Stimulated activated CD4-positive, alpha-beta T cell treated with anti-CD3 and anti-CD28 coated beads, Interleukin-4, amount 100 ng/mL, for 48 hours (primary cell): ENCODE results near the gene CUX1.
"Not testable (repeated sequence)": the region's sequence is repeated elsewhere in the genome, so short reads cannot be mapped to it uniquely, and the experiment has no call there.

Source experiments
- DNase-seq, 2 donors: peaks; one replicate each; pipeline ENCODE4 v3.0.0-alpha.2; 2020; ENCODE audit warnings: low read depth in 2 of 2

The CUX1 gene

DNA sequence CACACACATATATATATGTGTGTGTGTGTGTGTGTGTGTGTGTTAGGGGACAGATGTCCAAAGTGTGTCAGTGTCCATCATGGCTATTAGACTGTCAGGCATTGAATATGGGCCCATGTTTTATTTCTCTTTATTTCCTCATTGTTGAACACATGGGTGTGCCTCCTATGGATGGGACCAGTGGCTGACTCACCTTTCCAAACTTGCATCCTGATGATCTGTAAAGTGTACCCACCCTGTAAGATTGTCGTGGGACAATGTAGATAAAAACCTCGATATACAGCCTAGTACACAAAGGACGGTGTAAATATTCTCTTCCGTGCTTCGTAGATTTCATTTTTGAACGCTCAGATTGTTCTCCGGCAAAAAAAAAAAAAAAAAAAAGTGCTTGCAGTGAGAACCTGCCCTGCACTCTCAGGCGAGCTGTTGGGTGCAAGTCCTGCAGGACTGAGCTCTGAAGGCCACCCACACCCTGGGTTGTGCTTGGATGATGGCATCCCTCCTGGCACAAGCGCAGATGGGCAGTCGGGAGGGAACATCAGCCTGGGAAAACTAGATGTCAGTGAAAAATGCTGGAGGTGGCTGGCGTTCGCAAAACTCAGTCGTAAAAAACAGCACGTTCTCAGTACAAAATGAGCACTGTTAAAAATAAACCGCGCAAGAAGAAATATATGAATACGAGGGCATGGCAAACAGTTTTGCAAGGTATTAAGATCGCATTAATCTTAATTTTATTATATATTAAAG lies 166.9 kb downstream of the CUX1 start:
- DNase-seq, result no peak

DNA sequence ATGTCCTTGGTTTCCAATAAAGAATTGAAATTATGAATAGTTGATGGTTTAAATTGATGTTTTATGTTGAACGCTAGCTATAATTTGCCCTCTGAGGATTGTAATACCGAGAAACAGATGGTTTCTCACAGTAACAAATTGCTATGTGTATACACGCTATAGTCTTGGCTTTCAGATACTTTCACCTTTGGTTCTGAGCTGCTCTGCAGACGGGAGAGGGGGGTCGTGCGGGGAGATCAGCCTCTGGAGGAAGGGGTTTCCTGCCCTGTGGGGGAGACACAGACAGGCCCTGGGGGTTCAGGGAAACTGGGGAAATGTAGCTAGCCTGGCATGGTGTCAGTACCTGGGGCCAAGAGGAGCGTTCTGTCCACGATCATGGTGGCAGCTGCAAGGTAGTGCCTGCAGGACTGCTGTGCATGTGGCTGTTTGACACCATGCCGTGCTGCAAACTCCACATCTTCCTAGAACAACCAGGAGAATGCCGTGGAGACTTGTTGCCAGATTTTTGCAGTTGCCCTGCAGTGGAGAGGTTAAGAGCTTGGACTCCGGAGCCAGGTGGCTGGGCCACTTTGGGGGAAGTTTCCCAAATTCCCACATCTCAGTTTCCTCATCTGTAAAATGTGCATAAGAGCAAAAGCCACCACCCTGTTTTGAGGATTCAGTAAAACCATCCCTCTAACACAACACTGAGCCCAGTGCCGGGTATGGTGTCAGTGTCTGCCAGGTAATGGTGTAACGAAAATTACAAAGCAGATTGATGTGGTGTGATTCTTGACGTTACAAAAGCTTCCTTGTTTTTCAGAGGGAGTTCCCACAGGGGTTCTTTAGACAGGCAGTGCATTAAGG lies 167.9 kb downstream of the CUX1 start:
- DNase-seq, result no peak

DNA sequence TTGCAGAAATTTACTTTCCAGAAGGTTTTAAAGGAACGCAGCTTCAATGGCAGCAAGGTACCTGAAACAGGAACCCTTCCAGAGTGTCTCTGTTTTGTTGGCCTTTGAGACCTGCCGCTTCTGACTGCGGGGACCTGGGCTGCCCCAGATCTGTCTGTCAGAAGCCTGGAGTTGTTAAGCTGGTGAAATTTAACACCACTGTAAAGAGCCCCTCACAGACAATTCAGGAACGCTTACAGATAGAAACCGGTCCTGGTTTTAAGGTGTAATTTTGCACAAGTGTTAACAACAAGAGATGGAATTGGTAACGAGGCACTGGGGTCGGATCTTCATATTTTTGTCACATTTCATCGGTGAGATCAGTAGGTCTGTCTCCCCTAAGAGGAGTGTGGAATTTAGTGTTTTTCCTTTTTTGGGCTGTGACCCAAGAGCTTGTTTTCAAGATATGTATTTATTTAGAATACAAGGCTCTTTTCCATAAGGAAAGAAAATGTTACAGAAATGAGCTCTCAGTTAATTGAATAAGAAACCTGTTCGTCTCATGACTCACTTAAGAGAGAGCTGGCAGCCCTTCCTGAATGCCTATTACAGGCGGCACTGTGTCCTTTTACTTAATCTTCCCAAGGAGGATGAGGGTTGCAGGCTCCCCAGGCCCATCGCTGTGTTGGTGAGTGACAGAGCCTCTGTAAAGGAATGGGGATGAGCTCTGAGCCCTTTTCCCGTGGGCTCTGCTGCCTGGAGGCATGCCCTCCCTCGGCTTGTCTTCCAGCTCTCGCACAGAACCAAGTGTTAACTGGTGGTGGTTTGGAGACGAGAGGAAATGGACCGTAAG lies 168.7 kb downstream of the CUX1 start:
- no peak for DNase-seq

DNA sequence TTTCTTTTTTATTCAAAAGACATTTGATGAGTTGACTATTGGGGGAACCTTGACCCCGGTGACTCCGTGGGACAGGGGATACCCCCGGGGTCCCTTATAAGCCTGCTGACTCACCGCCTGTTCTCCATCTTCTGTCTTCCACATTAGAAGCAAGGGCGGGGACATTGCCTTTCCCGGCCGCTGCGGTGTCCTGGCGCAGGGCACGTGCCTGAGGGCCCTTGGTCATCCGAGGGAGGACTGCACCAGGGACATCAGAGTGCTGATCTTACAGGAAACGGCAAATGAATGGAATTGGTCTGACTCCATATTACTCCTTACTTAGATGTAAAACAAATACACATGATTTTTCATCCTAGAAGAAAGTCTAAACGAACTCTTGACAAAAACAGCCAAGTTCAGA lies 170.1 kb downstream of the CUX1 start:
- no peak for DNase-seq

DNA sequence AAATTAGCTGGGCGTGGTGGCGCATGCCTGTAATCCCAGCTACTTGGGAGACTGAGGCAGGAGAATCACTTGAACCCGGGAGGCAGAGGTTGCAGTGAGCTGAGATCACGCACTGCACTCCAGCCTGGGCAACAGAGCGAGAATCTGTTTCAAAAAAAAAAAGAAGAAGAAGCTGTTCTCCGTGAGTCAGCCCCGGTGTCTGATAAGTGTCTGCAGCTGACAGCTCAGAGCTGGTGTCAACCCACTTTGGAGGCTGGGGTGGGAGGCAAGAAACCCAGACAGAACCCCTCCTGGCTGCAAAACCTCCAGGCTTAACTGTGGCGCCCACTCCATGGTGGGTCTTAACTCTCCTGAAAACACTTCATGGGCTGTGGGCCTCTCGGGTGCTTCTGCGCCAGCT lies 170.6 kb downstream of the CUX1 start:
- not testable (repeated sequence) for DNase-seq

DNA sequence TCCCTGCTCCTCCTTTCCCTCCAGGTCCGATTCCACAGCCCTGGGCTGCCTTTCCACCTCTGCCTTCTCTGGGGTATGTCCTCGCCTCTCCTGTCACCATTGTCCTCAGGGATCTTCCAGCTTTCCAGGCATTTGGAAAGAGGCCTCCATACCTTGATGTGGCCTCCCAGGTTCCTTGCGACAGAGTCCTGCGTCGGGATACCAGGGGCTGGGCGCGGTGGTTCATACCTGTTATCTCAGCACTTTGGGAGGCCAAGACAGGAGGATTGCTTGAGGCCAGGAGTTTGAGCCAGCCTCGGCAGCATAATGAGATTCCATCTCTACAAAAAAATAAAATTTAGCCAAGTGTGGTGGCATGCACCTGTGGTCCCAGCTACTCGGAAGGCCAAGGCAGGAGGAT lies 171.1 kb downstream of the CUX1 start:
- no peak for DNase-seq

DNA sequence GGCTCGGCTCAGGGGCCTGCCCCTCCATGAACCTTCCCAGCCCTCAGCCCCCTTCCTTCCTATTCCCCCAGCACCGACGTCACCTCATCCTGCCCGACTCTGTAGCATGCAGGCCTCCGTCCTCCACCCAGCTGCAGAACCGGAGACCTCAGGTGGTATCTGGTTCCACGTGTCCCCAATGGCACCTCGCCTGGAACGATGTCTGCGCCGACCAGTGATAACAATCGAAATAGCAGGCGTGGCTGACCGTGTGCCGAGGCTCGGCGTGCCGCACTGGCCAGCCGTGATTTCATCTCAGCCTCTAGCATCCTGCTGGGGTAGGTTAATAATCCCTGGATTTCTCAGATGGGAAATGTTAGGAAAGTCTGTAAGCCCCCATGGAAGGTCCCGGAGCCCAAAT lies 171.7 kb downstream of the CUX1 start:
- no peak for DNase-seq

DNA sequence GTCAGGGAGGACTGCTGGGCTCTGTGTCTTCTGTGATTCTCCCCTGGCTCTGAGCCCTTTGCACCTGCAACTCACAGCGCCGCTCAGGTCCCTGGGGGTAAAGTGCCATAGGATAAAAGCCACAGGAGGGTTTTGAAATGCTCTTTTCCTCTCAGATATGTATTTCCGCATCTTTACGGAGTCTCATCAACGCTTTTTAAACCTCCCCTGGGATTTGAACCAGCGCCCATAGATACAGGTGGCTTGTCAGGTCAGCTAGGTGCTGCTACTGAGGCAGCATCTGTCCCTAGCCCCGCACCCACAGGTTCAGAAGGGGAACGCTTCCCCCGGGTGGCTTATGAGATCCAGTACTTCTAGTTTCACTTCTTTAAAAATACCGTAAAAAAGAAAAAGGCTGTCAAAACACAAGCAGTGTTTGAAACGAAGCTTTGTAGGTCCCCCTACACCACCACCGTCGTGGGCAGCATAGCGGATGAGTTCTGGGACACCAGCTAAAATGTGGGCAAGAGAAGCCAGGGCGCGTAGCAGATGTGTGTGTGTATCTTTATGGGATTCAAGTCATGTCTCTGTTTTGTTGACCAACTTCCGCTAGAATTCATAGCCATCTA lies 173.5 kb downstream of the CUX1 start:
- no peak for DNase-seq

DNA sequence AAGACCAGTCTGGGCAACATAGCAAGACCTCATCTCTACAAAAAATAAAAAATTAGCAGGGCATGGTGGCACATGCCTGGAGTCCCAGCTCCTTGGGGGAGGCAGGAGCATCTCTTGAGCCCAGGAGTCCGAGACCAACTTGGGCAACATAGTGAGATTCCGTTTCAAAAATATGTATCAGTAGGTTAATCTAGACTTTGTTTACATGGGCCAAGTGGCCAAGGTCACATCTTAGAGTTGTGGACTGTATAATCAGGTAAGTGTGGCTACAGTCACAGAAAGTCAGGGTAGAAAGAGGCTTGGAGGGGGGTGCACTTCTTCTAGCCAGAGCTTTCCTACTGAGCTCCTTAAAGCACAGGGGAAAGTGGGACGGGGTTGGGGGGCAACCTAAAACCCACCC lies 174.4 kb downstream of the CUX1 start:
- no peak for DNase-seq

DNA sequence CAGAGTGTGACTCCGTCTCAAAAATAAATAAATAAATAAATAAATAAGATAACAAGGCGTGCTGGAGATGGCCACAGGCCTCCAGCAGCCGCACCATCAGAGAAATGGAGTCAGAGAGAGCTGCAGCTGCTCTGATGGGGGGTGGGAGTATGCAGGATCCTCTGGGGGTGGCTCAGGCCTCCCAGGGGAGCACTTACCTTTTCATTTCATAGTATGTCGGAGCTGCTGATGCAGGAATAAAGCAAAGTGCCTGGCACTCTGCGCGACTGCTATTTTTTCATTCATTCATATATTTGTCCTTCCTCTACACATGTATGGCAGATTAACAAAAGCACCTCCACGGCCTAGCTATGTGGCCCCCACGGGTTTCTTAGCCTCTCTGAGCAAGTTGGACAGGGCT lies 175.9 kb downstream of the CUX1 start:
- no peak for DNase-seq

DNA sequence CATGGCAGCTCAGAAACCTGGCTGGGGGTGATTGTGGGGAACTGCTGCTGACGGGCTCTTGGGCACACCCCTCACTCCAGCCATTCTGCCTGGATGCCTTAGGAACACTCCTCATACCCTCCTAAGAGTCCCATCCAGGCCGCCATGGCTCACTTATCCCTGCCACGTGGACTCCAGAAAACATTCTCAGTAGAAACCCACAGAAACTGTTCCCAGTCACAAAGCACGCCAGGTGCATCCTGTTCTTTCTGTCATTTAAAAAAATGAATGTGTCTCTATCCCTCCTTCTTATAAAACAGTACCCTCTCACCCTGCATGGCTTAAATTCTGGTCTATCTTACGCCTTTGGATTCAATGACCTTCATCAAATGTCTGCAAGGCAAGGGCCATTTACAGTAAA lies 177.7 kb downstream of the CUX1 start:
- no peak for DNase-seq

DNA sequence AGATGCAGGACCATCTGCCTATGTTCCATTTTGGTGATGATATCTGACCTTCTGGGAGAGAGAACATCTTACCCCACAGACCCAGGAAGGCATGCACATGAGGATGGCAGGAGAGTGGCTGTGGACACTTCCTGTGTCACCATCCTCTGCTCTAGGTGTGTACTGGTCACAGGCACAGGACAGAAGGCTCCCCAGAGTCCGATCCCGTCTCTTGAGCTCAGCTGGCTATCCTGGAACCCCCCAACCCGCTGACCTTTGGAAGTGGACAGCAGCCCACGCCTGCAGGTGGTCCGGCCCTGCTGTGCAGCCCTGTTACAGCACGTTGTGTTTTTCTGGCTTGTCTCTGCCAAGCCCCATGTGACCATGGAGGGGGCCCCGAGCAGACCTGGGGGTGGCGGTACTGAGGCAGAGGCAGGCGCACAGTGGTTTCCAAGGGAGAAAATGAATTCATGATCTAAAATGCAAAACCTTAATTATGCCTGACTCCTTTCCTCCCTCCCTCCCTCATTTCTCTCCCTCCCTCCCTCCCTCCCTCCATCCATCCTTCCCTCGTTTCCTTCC lies 178.8 kb downstream of the CUX1 start:
- DNase-seq, result no peak

DNA sequence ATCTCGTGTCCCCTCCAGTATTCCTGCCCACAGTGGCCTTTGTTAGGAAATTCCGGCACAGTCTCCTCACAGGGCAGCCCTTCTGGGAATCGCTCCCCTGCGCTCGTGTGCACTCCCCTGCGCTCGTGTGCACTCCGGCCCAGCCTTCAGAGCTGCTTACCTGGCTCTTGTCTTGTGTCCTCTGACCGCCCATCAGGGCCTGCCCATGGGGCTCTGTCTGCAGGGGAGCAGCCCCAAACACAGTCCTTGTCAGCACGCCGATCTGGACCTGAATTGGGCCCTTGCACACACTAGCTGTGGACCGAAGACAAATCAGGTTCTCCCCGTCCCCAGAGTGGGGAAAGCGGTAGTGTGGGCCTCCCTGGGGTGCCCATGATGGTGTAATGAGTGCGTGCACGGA lies 179.4 kb downstream of the CUX1 start:
- no peak for DNase-seq

DNA sequence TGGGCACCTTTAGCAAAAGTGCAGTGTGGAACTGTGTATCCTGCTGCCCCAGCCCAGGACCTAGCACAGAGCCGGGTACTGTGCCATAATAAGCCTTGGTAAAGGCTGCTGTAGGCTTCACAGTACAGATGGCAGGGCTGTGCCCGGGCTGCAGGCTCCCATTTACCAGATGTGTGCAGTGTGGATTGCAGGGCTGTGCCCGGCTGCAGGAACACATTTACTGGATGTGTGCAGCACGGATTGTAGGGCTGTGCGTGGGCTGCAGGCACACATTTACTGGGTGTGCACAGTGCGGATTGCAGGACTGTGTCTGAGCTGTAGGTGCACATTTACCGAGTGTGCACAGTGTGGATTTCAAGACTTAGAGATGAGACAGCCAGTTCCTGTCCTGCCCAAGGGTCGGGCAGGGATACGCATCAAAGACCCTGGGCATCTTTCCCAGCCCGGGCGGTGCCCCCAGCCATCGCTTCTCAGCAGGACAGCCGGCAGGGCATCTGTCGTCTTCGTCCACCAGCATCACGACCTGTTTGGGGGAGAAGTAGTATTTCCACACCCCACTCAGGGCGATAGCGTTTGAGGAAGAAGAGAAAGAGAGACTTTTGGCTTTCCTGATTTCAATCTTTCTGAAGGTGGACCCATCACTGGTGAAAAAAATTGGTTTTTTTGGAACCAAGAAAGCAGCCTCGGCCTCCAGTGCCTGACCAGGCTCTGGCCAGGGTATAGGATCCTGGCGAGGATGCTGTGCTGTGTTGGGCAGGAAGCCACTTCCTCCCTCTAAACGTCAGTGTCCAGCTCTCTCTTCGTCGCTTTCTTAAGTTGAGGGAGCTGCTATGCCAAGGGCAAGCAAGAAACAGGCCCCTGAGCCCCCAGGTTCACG lies 180.8 kb downstream of the CUX1 start:
- DNase-seq, result no peak

DNA sequence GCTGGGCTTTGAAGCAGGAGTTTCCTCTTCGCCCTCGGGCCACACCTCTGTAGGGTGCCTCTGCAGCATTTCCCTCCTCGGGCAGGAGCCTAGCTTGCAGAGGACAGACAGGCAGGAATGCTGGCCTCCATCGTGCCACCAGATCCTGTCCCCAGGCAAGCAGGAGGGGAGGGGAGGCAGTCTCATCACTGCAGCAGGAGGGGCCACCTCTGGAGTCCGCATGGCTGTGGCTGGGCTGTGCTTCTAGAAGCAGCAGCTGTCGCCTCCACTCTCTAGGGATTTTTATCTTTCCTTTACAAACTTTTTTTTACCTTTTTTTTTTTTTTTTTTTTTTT lies 181.4 kb downstream of the CUX1 start:
- DNase-seq, result no peak

DNA sequence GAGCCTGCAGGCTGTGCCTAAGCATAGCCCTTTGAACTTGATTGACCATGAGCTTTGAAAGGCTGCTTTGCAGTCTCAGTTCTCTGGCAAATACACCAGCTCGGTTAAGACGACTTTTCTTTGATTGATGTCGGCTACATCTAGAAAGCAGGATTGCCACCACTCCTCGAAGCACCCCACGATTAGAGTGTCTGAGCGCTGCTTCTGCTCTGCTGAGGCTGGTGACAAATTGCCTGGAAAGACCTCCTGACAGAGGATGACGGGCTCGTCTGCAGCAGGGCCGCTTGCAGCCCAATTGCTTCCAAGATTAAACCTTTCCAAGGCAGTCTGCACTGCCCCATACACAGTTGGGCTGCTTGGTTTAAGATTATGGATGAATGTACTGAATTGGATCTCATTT lies 182.0 kb downstream of the CUX1 start:
- no peak for DNase-seq

DNA sequence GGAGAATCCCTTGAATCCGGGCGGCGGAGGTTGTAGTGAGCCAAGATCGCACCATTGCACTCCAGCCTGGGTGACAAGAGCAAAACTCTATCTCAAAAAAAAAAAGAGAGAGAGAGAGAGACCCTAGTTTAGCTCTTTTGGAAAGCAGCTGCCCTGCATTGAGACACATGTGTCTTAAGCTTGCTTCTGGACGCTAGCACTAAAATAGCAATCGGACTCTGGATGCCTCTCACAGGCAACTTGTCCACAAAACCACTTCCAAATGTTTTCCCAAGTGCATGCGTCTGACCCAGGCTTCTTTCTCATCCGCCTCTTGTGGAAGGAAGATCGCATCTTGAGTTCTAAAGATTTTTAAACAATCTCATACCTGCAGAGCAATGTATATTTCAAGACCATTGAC lies 182.7 kb downstream of the CUX1 start:
- no peak for DNase-seq

DNA sequence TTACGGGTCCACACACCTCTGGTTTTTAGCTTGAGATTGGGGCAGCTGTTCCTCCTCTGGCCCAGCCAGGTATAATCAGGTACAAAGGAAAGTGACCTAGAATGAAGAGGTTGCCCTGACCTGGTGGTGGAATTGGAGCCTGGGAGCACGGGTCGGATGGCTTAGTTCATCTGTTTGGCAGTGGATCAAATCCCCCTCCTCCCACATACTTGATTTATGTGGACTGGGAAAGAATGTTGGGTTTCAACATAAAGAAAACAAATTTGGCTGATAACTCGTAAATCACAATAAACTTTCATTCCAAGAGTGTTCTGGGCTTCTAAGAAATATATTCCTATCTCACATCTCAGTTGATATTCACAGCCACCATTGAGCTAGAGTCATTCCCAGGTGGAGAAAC lies 186.8 kb downstream of the CUX1 start:
- no peak for DNase-seq

DNA sequence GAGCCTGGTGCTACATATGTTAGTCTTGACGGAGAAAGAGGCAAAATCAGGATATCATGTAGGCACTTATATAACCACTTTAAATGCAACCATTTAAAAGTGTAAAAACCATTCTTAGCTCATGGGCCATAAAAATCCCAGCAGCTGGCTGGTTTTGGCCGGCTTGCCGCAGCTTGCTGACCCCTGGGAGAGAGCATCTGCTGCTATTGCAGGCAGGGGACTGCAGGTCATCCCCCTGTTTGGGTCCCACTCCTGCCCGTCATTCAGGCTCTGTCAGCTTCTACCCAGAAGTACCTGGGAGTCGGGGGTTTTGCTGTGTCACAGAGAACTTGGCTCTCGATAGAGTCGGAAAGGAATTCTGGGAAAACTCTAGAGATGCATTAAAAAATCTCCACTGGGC lies 187.4 kb downstream of the CUX1 start:
- DNase-seq, result no peak

DNA sequence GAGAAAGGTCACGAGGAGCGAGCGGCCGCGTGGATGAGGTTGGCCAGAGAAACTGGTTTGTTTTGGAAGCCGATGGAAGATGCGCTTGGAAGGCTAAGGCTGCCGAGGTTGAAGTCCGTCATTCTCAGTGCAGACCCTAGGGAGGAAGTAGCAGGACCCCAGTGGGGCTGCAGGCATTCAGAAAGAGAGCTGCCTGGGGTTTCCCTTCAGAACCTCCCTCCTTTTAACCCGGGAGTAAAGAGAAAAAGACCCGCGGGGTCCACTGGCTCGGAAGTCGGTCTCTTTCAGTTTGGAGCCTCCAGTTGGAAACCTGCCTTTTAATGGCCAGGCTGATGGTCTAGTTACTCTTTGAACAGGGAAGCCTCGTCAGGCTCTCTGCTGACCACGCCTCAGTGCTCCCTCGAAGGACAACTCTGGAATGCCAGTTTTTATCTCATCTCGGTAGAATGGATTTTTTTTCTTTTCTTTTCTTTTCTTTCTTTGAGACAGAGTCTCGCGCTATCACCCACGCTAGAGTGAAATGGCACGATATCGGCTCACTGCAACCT lies 188.6 kb downstream of the CUX1 start:
- no peak for DNase-seq

DNA sequence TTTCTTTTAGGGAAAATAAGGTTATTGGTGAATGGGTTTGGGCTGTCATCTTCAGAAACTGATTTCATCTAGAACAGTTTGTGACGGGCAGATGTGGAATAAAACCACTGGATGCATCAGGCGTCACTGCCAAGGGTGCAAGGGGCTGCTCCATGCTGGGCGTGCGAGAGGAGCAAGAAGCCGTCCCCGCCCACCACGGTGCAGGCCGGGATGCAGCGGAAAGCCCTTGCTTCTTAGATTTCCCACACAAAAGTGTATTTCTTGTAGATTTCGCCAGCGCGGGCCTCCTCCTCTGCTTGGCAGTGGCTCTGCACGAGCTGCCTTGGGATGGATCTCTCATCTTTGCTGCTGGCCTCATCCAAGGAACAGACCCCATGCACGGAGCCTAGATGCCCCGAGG lies 189.3 kb downstream of the CUX1 start:
- no peak for DNase-seq
